OCI-LY3 (cell line): ENCODE results near the gene SAMD10.

Experiments used
- CTCF ChIP-seq: fragments of 200-600, 300-600 bp; sonication (generic); IDR thresholded peaks from 2 replicates; pipeline ENCODE4 v1.5.1; 2014; ENCODE audit warnings: antibody characterized with exemption, low read length, low read depth
- EZH2phosphoT487 ChIP-seq: fragments of 200-600 bp; shearing (Covaris generic); IDR thresholded peaks from 2 replicates; pipeline ENCODE4 v1.6.1; 2018; ENCODE audit warnings: antibody characterized with exemption, mixed run types, low read depth

- TF ChIP-seq CTCF (no peak), EZH2phosphoT487 (no peak)
These were observed 39.4 kb downstream of the SAMD10 start for GRCh38 chr20:63940071-63940471.
